ENCODE results near the gene VTCN1.
"Not testable (repeated sequence)": the region's sequence is repeated elsewhere in the genome, so short reads cannot be mapped to it uniquely, and the experiment has no call there.

Gene VTCN1

GRCh38 chr1:117121589-117122329, 89.0 kb downstream of the VTCN1 start, which contains the start of gene TRIM45:
Gene TRIM45, minus strand, starts transcription at chr1:117121749. Its CDS starts 548 bp downstream, at chr1:117121201.
- FAIRE-seq = peak; percentile 66

- FAIRE-seq = no peak
These were observed 89.7 kb downstream of the VTCN1 start for GRCh38 chr1:117120774-117121588.

GRCh38 chr1:117119144-117119543, 91.6 kb downstream of the VTCN1 start:
- not testable (repeated sequence) for FAIRE-seq

- FAIRE-seq = no peak
These were observed 92.6 kb downstream of the VTCN1 start for GRCh38 chr1:117118137-117118536.

- no peak for FAIRE-seq
These were observed 93.0 kb downstream of the VTCN1 start for GRCh38 chr1:117117697-117118096.

GRCh38 chr1:117116784-117117130, 94.0 kb downstream of the VTCN1 start:
- FAIRE-seq = no peak

GRCh38 chr1:117116090-117116783, 94.5 kb downstream of the VTCN1 start:
- FAIRE-seq = no peak

GRCh38 chr1:117114877-117115276, 95.8 kb downstream of the VTCN1 start:
- no peak for FAIRE-seq

- no peak for FAIRE-seq
These were observed 97.5 kb downstream of the VTCN1 start for GRCh38 chr1:117113199-117113598.

GRCh38 chr1:117112047-117112717, 98.5 kb downstream of the VTCN1 start:
- no peak for FAIRE-seq

- FAIRE-seq = no peak
These were observed 100.0 kb downstream of the VTCN1 start for GRCh38 chr1:117110774-117111173.

GRCh38 chr1:117107364-117107763, 103.4 kb downstream of the VTCN1 start:
- no peak for FAIRE-seq

GRCh38 chr1:117106478-117106877, 104.2 kb downstream of the VTCN1 start:
- FAIRE-seq = no peak

GRCh38 chr1:117105722-117106121, 105.0 kb downstream of the VTCN1 start:
- FAIRE-seq = no peak

GRCh38 chr1:117104986-117105385, 105.7 kb downstream of the VTCN1 start:
- FAIRE-seq = no peak

- not testable (repeated sequence) for FAIRE-seq
These were observed 108.9 kb downstream of the VTCN1 start for GRCh38 chr1:117101858-117102257.

GRCh38 chr1:117101334-117101733, 109.4 kb downstream of the VTCN1 start:
- FAIRE-seq = no peak

- no peak for FAIRE-seq
These were observed 112.3 kb downstream of the VTCN1 start for GRCh38 chr1:117098287-117098890.

- no peak for FAIRE-seq
These were observed 113.3 kb downstream of the VTCN1 start for GRCh38 chr1:117097443-117097842.

GRCh38 chr1:117096951-117097408, 113.7 kb downstream of the VTCN1 start:
- FAIRE-seq = no peak

GRCh38 chr1:117094841-117095604, 115.7 kb downstream of the VTCN1 start:
- FAIRE-seq = no peak
